ENCODE data around the gene MCF2L.

MCF2L gene

DNA sequence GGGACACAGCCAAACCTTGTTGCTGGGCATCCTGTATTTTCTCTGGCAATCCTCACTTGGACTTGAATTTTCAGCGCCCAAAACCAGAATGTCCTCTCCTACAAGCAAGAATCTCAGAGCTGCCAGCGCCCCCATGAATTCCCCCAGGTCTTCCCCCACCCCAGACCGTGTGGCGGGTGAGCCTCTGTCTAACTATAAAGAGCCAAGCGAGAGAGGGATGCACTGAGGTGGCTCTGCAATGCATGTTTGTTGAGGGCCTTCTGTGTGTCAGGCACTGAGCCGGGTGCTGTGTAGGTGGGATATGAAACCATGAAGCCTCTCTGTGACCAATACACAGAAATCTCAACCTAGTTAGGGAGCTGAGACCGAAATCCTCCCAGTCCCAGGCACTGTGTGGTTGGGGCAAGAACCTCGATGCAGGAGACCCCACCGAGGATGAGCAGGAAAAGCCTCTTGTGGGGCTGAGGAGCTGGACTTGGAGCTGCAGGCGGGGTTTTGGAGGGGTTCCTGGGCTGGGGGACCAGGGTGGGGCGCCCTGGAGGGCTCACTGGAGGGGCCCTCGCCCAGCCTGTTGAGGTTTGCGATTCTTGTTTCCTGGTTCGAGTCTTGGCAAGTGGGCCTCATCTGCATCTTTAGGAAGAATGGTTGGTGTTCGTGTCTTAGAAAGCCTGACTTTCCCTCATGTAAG, 177.0 kb downstream of the MCF2L start:
- Histone ChIP-seq H3K4me3 (no peak overlapping the region), H3K27ac (no peak overlapping the region)
- DNase-seq (ENCODE audit: low spot score) = peak; percentile 50
- TF ChIP-seq, protein P1, sequence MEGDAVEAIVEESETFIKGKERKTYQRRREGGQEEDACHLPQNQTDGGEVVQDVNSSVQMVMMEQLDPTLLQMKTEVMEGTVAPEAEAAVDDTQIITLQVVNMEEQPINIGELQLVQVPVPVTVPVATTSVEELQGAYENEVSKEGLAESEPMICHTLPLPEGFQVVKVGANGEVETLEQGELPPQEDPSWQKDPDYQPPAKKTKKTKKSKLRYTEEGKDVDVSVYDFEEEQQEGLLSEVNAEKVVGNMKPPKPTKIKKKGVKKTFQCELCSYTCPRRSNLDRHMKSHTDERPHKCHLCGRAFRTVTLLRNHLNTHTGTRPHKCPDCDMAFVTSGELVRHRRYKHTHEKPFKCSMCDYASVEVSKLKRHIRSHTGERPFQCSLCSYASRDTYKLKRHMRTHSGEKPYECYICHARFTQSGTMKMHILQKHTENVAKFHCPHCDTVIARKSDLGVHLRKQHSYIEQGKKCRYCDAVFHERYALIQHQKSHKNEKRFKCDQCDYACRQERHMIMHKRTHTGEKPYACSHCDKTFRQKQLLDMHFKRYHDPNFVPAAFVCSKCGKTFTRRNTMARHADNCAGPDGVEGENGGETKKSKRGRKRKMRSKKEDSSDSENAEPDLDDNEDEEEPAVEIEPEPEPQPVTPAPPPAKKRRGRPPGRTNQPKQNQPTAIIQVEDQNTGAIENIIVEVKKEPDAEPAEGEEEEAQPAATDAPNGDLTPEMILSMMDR (IDR thresholded peaks at IDR 0.05) = no peak

- no peak overlapping the region for H3K4me3 ChIP-seq
- peak; percentile 49 for DNase-seq (ENCODE audit: low spot score)
- H3K27ac ChIP-seq = no peak overlapping the region
- TF ChIP-seq, protein P1 (IDR thresholded peaks at IDR 0.05) = no peak
Measured at GRCh38 chr13:113146750-113147149, 177.7 kb downstream of the MCF2L start.

DNA sequence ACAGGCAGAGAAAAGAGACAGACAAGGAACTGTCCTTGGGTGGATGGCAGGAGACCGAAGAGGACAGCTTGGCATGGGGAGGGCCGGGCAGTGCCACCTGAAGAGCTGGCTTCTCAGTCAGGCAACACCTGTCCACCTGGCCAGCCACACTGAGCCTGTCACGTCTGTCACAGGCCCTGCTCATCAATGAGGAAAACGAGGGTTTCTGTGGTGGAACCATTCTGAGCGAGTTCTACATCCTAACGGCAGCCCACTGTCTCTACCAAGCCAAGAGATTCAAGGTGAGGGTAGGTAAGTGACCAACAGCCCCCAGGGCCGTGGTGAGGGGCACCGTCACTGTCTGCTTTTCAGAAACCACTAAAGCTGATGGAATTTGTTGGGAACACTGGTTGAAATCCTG, 178.2 kb downstream of the MCF2L start:
- Histone ChIP-seq H3K27ac (no peak overlapping the region), H3K4me3 (no peak overlapping the region)
- peak; percentile 52 for DNase-seq (ENCODE audit: low spot score)
- TF ChIP-seq, protein P1 (IDR thresholded peaks at IDR 0.05) = no peak

GRCh38 chr13:113148407-113148806, 179.4 kb downstream of the MCF2L start:
- no peak overlapping the region for H3K4me3 ChIP-seq
- TF ChIP-seq, protein P1 (IDR thresholded peaks at IDR 0.05) = no peak
- no peak overlapping the region for H3K27ac ChIP-seq
- peak; percentile 41 for DNase-seq (ENCODE audit: low spot score)

DNA sequence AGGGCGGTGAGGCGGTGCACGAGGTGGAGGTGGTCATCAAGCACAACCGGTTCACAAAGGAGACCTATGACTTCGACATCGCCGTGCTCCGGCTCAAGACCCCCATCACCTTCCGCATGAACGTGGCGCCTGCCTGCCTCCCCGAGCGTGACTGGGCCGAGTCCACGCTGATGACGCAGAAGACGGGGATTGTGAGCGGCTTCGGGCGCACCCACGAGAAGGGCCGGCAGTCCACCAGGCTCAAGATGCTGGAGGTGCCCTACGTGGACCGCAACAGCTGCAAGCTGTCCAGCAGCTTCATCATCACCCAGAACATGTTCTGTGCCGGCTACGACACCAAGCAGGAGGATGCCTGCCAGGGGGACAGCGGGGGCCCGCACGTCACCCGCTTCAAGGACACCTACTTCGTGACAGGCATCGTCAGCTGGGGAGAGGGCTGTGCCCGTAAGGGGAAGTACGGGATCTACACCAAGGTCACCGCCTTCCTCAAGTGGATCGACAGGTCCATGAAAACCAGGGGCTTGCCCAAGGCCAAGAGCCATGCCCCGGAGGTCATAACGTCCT, 180.0 kb downstream of the MCF2L start:
- Histone ChIP-seq H3K27ac (no peak overlapping the region), H3K4me3 (no peak overlapping the region)
- DNase-seq (ENCODE audit: low spot score) = peak; percentile 67
- TF ChIP-seq, protein P1 (IDR thresholded peaks at IDR 0.05) = no peak
